T-cell (primary cell): ENCODE results near the gene STX2. TPM values are rescaled to one million over a fixed set of nuclear protein-coding genes. Genes with fewer than 3 reads are reported as not detected.
"Not testable (repeated sequence)": the region's sequence is repeated elsewhere in the genome, so short reads cannot be mapped to it uniquely, and the experiment has no call there.

ENCODE experiments used
- ATAC-seq, 4 experiments: fragments of 200-7000 bp in 3 of 4; fragments of 150-1000 bp in 1 of 4; cut with Tn5 transposase; replicated peaks in 1 of 4; 1 replicate in 3 of 4; 2 replicates in 1 of 4; pipeline ENCODE4 v1.10.0; 2021; ENCODE audit warnings: moderate library complexity in 3 of 4, mild to moderate bottlenecking in 2 of 4, moderate number of reproducible peaks in 1 of 4
- CTCF ChIA-PET, 2 donors: fragments of 300-600 bp; sonication (Branson Sonifier 250); formaldehyde crosslinking; loops; one replicate each; lab custom pipeline; 2022; ENCODE audit warnings: antibody characterized with exemption in 2 of 2; lab: Charles Lee
- POLR2A ChIA-PET, 2 donors: fragments of 300-600 bp; sonication (Branson Sonifier 250); formaldehyde crosslinking; loops; one replicate each; lab custom pipeline; 2022; ENCODE audit warnings: antibody characterized with exemption in 2 of 2; lab: Charles Lee
- DNase-seq, 35 experiments: peaks; one replicate each; pipeline versions ENCODE4 v3.0.0 to v3.0.0-alpha.2; 2013 to 2023
- H3K27ac ChIP-seq: one replicate; pipeline ENCODE4 v1.5.1; 2013; ENCODE audit warnings: low read length
- H3K27me3 ChIP-seq, 2 experiments: replicated peaks in 1 of 2; 1 replicate in 1 of 2; 2 replicates in 1 of 2; pipeline versions ENCODE4 v1.6.1 to v1.7.0; 2013; ENCODE audit warnings: low read length in 1 of 2, mixed read lengths in 1 of 2; ENCODE audit not compliant: control insufficient read depth in 2 of 2, insufficient read depth in 2 of 2; ENCODE audit errors: extremely low read depth in 1 of 2
- H3K36me3 ChIP-seq, 2 donors: 1 replicate in 1 of 2; 2 replicates in 1 of 2; pipeline versions ENCODE4 v1.6.1 to v1.7.0; 2013; ENCODE audit warnings: low read length in 1 of 2; ENCODE audit not compliant: control insufficient read depth in 2 of 2, insufficient read depth in 1 of 2; ENCODE audit errors: extremely low read depth in 1 of 2
- H3K4me1 ChIP-seq, 2 experiments: 1 replicate in 1 of 2; 2 replicates in 1 of 2; pipeline versions ENCODE4 v1.6.1 to v1.7.0; 2013; ENCODE audit warnings: low read length in 2 of 2, mixed read lengths in 1 of 2; ENCODE audit not compliant: insufficient read depth in 2 of 2, control insufficient read depth in 1 of 2; ENCODE audit errors: extremely low read depth in 1 of 2
- H3K4me3 ChIP-seq, 2 donors: 1 replicate in 1 of 2; 2 replicates in 1 of 2; pipeline versions ENCODE4 v1.5.1 to v1.7.0; 2013; ENCODE audit warnings: mild to moderate bottlenecking in 2 of 2, low read length in 1 of 2, moderate library complexity in 1 of 2; ENCODE audit not compliant: control insufficient read depth in 1 of 2; ENCODE audit errors: extremely low read depth in 1 of 2
- H3K9me3 ChIP-seq: 2 replicates; pipeline ENCODE4 v1.7.0; 2013
- H3K27ac Mint-ChIP-seq, 2 donors: one replicate each; pipeline ENCODE4 v1.8.0; 2020 to 2021; ENCODE audit warnings: mild to moderate bottlenecking in 2 of 2, mixed read lengths in 2 of 2
- H3K27me3 Mint-ChIP-seq, 2 donors: one replicate each; pipeline ENCODE4 v1.8.0; 2021 to 2022; ENCODE audit warnings: mixed read lengths in 2 of 2
- H3K36me3 Mint-ChIP-seq: one replicate; pipeline ENCODE4 v1.8.0; 2021; ENCODE audit warnings: mixed read lengths
- H3K4me1 Mint-ChIP-seq, 3 donors: one replicate each; pipeline ENCODE4 v1.8.0; 2020 to 2022; ENCODE audit warnings: mixed read lengths in 3 of 3, mild to moderate bottlenecking in 1 of 3
- H3K4me3 Mint-ChIP-seq, 3 donors: one replicate each; pipeline ENCODE4 v1.8.0; 2020 to 2022; ENCODE audit warnings: mild to moderate bottlenecking in 3 of 3, mixed read lengths in 3 of 3, moderate library complexity in 3 of 3
- H3K9me3 Mint-ChIP-seq, 3 donors: one replicate each; pipeline ENCODE4 v1.8.0; 2020 to 2022; ENCODE audit warnings: mixed read lengths in 3 of 3
- WGBS: methylation state at CpG from one replicate; pipeline ENCODE4 v1.1.5; 2013; ENCODE audit warnings: missing lambda C conversion rate; ENCODE audit not compliant: insufficient coverage; 5-methylcytosine and 5-hydroxymethylcytosine counted together
- total RNA-seq, 35 experiments: library from RNA in 6 of 35; stranded (reverse) in 6 of 35; fragments of 120-200 nt in 1 of 35; gene quantifications; one replicate each; pipeline versions ENCODE4 v1.2.1 to v1.2.4 and lab custom pipeline; 2013 to 2026

Gene STX2
- total RNA-seq, 5 donors from 2014 or later (not counting 1 experiment from before 2014, with no cell fraction given), result 21.8 to 26.7 (median 22.8) TPM

DNA sequence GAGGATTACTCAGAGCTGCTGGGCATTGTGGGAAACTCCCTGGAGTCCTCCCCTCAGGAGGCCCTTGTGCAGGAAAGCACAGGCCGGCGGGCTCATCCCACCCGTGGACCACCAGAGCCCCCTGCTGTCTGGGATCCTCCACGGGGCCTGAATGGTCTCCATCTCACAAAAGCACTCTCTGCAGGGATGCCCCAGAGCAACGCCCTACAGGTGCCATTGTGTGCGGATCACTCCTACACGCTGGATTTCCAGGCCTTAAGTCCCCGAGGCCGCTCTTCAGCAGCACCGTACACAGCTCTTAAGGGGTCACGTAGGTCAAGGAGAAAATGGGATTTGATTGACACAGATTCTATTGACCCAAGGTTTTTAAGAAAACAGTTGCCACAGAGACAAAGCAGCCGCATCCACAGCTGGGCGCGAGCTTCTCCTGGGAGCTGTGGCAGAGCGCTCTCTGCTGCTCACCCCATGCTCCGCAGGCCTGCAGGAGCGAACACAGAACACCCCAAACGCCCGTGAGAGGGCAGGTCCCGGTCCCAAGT lies 86.3 kb downstream of the STX2 start:
- H3K4me3 Mint-ChIP-seq, result no peak overlapping the region
- ATAC-seq (no peak), DNase-seq (no peak)
- peaks cover 5 to 8% of the 10 kb centered on the region in 2 donors for H3K27me3 Mint-ChIP-seq
- H3K9me3 ChIP-seq, result no peaks in the 10 kb centered on the region
- H3K4me1 Mint-ChIP-seq, result peaks cover 12 to 19% (median 14%) of the 10 kb centered on the region in 3 donors
- no peak overlapping the region for H3K27ac ChIP-seq
- WGBS, result 96% methylated on average over 14 of the region's 20 CpGs
- H3K36me3 ChIP-seq, result no peaks in the 10 kb centered on the region
- POLR2A ChIA-PET, result no interaction called here
- CTCF ChIA-PET, result no interaction called here
- peaks cover 5 to 7% (median 6%) of the 10 kb centered on the region in 3 donors for H3K9me3 Mint-ChIP-seq
- H3K4me3 ChIP-seq, result no peak overlapping the region
- H3K27me3 ChIP-seq, result peaks cover 0 to 3% of the 10 kb centered on the region in 2 experiments
- no peaks in the 10 kb centered on the region for H3K36me3 Mint-ChIP-seq
- no peak overlapping the region for H3K27ac Mint-ChIP-seq
- H3K4me1 ChIP-seq, result peaks cover 0 to 14% of the 10 kb centered on the region in 2 experiments

DNA sequence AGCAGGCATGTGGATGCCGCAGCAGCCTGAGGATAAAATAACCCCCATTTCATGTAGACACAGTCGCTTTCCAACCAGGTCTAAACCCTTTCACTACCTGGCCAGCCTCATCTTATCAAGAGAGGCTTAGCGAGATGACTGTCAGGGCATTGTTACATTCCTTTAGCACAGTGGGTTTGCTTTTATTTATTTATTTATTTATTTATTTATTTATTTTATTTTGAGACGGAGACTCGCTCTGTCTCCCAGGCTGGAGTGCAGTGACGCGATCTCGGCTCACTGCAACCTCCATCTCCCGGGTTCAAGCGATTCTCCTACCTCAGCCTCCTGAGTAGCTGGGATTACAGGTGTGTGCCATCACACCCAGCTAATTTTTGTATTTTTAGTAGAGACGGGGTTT lies 87.0 kb downstream of the STX2 start:
- CTCF ChIA-PET, H3K4me3 ChIP-seq, H3K9me3 Mint-ChIP-seq, H3K27ac ChIP-seq, H3K36me3 Mint-ChIP-seq, ATAC-seq, DNase-seq, H3K27ac Mint-ChIP-seq, H3K4me3 Mint-ChIP-seq, POLR2A ChIA-PET, H3K9me3 ChIP-seq, H3K27me3 ChIP-seq, H3K36me3 ChIP-seq: not testable (repeated sequence)
- peaks cover 0 to 15% of the 10 kb centered on the region in 2 experiments for H3K4me1 ChIP-seq
- peaks cover 14 to 19% (median 15%) of the 10 kb centered on the region in 3 donors for H3K4me1 Mint-ChIP-seq
- peaks cover 6 to 12% of the 10 kb centered on the region in 2 donors for H3K27me3 Mint-ChIP-seq
- 100% methylated on average over 1 of the region's 11 CpGs for WGBS

DNA sequence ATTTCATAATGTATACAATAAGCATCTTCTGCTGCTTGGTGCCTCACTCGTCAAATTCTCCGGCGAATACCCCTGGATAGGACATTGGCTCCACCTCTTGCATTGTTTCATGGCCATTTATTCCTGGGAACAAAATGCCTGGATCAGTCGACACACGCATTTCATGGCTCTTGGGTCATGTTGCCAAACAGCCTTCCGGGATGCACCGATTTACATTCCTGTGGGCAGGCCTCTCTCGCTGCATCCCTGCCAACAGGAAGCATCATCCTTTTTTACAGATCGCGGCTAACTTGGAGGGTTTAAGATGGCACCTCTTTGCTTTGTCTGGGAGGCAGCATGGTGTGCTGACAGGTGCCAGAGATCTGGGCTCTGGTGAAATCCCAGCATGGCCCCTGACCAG lies 90.3 kb downstream of the STX2 start:
- Mint-ChIP-seq H3K4me1 (peaks cover 7 to 8% (median 8%) of the 10 kb centered on the region in 3 donors), H3K4me3 (no peak overlapping the region), H3K27ac (no peak overlapping the region), H3K9me3 (peaks cover 0 to 4% (median 0%) of the 10 kb centered on the region in 3 donors), H3K36me3 (no peaks in the 10 kb centered on the region), H3K27me3 (peaks cover 6 to 22% of the 10 kb centered on the region in 2 donors)
- H3K27me3 ChIP-seq, result peaks cover 0 to 14% of the 10 kb centered on the region in 2 experiments
- no peak overlapping the region for H3K4me3 ChIP-seq
- ChIA-PET CTCF (interaction anchor here (0.6 to 1.4 kb wide), 4 partner anchors 15 to 1896 kb away, joined by 3 to 7 read pairs (median 4); no protein-coding TSS in a partner anchor), POLR2A (no interaction called here)
- peaks cover 0 to 6% of the 10 kb centered on the region in 2 experiments for H3K4me1 ChIP-seq
- no peak for ATAC-seq
- no peaks in the 10 kb centered on the region for H3K9me3 ChIP-seq
- DNase-seq, result no peak
- WGBS, result 77% methylated on average over 8 of the region's 10 CpGs
- H3K36me3 ChIP-seq, result no peaks in the 10 kb centered on the region
- no peak overlapping the region for H3K27ac ChIP-seq

DNA sequence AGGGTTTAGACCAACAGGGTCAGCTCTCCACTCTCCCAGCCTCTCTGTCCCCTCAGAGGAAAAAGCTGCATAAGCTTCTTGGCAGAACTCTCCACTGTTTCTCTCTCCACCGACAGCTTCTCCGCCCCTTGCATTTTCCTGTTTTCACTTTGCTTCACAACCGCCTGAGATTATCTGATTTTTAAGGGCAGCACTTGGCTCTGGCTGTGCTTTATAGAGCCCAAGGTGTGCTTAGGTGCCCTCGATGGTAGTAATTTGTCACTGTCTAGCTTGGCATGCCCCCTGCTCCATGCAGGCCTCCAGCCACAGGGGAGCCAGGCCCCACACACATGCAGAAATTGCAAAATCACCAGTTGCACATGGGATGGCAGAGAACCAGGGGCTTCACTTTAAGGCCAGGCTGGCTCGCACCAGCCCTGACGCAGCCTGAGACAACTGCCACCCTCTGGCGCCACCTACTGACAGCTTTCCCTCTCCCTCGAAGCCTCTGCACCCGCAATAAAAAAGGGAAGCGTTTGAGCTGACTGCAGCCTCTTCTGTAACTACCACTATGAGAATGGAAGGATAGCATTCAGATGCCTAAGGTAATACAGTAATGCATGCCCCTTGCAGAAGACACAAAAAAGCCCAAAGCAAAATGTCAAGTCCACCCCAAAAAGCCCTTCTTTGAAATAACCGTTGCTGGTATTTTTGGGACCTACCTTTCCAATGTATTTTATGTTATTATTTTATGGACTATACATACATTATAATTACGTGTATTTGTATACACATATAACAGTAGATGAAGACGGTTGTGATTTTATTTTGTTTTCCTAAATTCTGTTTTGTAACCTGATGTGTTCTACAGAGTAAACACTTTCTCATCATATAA lies 90.9 kb downstream of the STX2 start:
- ATAC-seq (peak; percentile 67 to 87 (median 78)), DNase-seq (peak; percentile 8 to 78 (median 61))
- no peak overlapping the region for H3K4me3 Mint-ChIP-seq
- 8% methylated on average over 5 of the region's 13 CpGs for WGBS
- H3K27me3 Mint-ChIP-seq, result peaks cover 6 to 23% of the 10 kb centered on the region in 2 donors
- CTCF ChIA-PET, result interaction anchor here (0.6 to 1.4 kb wide), 4 partner anchors 16 to 1897 kb away, joined by 3 to 7 read pairs (median 4); no protein-coding TSS in a partner anchor
- H3K9me3 ChIP-seq, result no peaks in the 10 kb centered on the region
- no peaks in the 10 kb centered on the region for H3K36me3 Mint-ChIP-seq
- peaks cover 7 to 8% (median 7%) of the 10 kb centered on the region in 3 donors for H3K4me1 Mint-ChIP-seq
- H3K4me3 ChIP-seq, result no peak overlapping the region
- H3K27me3 ChIP-seq, result peaks cover 0 to 14% of the 10 kb centered on the region in 2 experiments
- no peaks in the 10 kb centered on the region for H3K36me3 ChIP-seq
- POLR2A ChIA-PET, result no interaction called here
- H3K9me3 Mint-ChIP-seq, result peaks cover 0 to 8% (median 0%) of the 10 kb centered on the region in 3 donors
- H3K27ac Mint-ChIP-seq, result peak overlapping the region in 1 of 2 donors; percentile 1
- peaks cover 0 to 6% of the 10 kb centered on the region in 2 experiments for H3K4me1 ChIP-seq
- no peak overlapping the region for H3K27ac ChIP-seq

DNA sequence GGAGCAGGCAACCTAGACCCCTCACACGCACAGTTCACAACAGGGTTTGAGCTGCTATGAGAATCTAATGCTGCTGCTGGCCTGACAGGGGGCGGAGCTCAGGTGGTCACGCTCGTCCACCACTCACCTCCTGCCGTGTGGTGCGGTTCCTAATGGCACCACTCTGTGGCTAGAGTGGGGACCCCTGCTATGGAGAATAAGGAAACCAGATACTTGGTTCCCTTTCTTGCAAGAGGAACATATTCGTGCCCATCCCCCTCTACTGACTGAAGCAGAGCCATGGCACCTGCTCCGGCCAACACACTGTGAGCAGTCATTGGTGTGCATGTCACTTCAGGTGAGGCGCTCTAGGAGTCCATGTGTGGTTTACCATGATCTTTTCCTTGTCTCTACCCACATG lies 92.5 kb downstream of the STX2 start:
- POLR2A ChIA-PET, result interaction anchor here in 1 of 2 donors (0.6 kb wide), 1 partner anchor 57 kb away, joined by 8 read pairs; no protein-coding TSS in a partner anchor
- DNase-seq (no peak), ATAC-seq (no peak)
- Histone ChIP-seq H3K36me3 (no peaks in the 10 kb centered on the region), H3K9me3 (no peaks in the 10 kb centered on the region), H3K4me1 (peaks cover 0 to 6% of the 10 kb centered on the region in 2 experiments), H3K27ac (no peak overlapping the region), H3K4me3 (no peak overlapping the region), H3K27me3 (peaks cover 0 to 14% of the 10 kb centered on the region in 2 experiments)
- CTCF ChIA-PET, result interaction anchor here in 1 of 2 donors (1.3 kb wide), 1 partner anchor 9 kb away, joined by 4 read pairs; no protein-coding TSS in a partner anchor
- Mint-ChIP-seq H3K9me3 (peaks cover 0 to 8% (median 0%) of the 10 kb centered on the region in 3 donors), H3K4me1 (peaks cover 7 to 8% (median 7%) of the 10 kb centered on the region in 3 donors), H3K27me3 (peaks cover 10 to 23% of the 10 kb centered on the region in 2 donors), H3K4me3 (no peak overlapping the region), H3K36me3 (no peaks in the 10 kb centered on the region), H3K27ac (no peak overlapping the region)
- 35% methylated on average over 6 of the region's 9 CpGs for WGBS

DNA sequence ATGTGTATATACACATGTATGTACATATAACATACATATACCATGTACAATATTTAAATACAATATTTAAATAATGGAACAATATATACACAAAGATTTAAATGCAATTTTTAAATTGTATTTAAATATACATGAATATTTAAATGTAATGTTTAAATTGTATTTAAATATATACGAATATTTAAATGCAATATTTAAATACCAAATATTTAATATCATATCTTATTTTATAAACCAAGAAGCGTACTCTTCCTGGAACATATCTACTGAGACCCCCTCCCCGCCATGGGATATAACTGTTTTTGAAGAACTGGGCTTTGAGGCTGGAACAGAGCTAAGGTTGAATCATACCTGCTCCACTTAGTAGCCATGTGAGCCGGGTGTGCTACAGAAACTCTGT lies 93.1 kb downstream of the STX2 start:
- Mint-ChIP-seq H3K36me3 (no peaks in the 10 kb centered on the region), H3K9me3 (peaks cover 0 to 8% (median 2%) of the 10 kb centered on the region in 3 donors), H3K27ac (no peak overlapping the region), H3K4me1 (peaks cover 7 to 8% (median 7%) of the 10 kb centered on the region in 3 donors), H3K4me3 (no peak overlapping the region), H3K27me3 (peaks cover 10 to 23% of the 10 kb centered on the region in 2 donors)
- no peak for DNase-seq
- Histone ChIP-seq H3K36me3 (no peaks in the 10 kb centered on the region), H3K27ac (no peak overlapping the region), H3K27me3 (peaks cover 0 to 14% of the 10 kb centered on the region in 2 experiments), H3K9me3 (no peaks in the 10 kb centered on the region), H3K4me1 (peaks cover 0 to 6% of the 10 kb centered on the region in 2 experiments), H3K4me3 (no peak overlapping the region)
- ATAC-seq, result no peak
- CTCF ChIA-PET, result interaction anchor here in 1 of 2 donors (1.3 kb wide), 1 partner anchor 8 kb away, joined by 4 read pairs; no protein-coding TSS in a partner anchor
- no CpG with 5 or more reads among the region's 4 CpGs for WGBS
- POLR2A ChIA-PET, result no interaction called here
